Fibroblast of peridontal ligament (primary cell): ENCODE measurements around the gene FHIP1A.

Experiments
- DNase-seq: peaks from one replicate; pipeline ENCODE4 v3.0.0-alpha.2; 2010; ENCODE audit errors: extremely low read depth

Gene FHIP1A

DNA sequence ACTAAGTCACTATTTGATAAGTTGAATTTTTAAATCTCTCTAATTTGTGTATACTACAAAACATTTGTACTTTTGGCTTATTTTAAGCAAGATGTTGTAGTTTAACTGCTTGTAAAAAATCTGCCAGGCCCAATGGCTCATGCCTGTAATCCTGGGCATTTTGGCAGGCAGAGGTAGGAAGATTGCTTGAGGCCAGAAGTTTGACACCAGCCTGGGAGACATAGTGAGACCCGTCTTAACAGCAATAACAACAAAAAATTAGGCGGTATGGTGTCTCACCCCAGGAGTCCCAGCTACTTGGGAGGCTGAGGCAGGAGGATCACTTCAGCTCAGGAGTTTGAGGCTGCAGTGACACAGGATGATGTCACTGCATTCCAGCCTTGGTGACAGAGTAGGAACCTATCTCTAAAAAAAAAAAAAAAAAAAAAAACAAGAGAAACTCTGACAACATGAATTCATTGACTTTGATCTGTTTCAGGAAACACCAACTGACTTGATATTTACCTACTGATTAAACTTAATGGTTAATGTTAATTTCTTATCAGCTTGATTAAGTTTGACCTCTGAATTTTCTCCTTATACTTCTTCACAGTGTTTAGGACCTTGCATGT, 8.9 kb downstream of the FHIP1A start:
- DNase-seq = no peak

DNA sequence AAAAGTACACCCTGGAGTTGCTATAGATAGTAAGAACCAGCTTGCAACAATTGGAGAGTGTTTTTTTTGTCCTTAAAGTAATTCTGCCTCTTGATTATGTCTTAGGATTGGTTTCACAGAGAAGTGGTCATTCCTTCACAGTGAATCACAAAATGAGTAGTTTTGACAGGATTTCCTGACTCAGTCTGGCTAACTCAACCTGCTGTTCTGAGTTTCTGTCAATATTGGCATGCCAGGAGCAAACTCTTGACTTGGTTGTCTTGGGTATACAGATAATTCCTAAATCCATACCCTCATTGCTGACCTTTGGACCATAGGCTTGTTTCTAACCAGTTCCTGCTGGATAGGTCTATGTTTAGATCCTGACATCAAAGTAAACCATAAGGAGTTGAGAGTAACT, 9.4 kb downstream of the FHIP1A start:
- DNase-seq = peak; percentile 90

DNA sequence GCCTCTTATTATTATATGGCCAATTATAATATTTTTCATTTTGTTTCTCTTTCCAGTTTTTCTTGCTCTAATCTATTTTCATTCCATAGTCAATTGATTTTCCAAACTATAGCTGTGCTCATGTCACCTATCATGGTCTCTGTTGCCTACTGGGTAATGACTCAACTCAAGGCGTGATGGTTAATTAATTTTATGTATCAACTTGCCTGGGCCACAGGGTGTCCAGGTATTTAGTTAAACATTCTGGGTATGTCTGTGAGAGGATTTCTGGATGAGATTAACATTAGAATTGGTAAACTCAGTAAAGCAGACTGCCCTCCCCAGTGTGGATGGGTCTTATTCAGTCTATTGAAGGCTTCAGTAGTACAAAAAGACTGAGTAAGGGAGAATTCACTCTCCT, 9.9 kb downstream of the FHIP1A start:
- no peak for DNase-seq

DNA sequence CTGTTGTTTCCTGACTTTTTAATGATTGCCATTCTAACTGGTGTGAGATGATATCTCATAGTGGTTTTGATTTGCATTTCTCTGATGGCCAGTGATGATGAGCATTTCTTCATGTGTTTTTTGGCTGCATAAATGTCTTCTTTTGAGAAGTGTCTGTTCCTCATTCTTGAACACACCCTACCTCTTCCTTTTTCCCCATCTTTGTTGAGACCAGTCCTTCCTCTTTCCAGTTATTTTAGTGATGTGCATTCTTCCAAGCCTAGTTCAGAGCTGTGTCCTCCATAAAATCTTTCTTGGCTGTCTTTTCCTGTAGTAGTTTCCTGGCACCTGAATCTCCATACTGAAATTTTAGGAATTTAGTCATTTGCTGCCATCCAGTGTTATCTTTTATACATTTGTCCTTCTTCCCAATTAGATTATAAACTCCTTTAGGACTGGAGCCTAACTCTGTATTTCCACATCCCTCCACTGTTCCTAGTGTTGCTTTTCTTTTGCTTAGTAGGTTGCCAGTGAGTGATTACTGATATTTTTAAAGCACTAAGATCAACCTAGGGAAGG, 11.4 kb downstream of the FHIP1A start:
- DNase-seq = peak; percentile 29

DNA sequence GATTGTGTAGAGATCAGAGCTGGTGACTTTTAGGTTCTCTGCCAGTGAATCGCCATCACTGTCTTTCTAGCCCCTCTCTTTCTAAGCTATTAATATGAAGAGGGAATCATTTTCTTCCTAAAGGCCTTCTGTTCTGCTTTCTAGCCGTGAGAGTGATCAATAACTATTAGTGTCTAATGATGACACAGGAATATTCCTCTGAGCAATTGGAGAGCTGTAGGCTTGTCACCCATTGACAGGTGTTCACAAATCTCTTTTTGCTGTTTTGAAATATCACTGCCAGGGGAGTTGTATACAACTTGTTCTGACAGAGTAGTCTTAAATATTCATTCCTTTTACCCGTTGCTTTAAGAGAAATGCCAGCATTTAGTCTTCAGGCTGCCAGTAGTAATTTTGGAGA, 13.9 kb downstream of the FHIP1A start:
- DNase-seq = no peak

DNA sequence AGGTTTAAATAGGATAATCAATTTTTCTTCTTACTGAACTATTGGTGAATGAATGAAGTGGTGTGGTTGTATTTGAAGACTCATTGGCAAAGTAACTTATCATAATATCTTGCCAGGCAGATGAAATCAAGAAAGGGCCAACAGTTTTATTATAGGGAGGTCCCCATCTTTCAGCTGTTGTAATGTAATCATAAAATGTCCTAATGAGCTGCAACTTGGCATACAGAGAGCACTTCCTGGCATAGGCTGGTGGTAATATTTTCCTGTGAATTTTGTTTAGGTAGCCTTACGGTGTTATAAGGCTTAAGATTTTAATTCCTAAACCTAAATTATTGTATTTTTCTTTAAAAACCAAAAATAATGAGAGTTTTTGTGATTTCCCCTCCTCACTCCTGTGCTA, 17.5 kb downstream of the FHIP1A start:
- no peak for DNase-seq

DNA sequence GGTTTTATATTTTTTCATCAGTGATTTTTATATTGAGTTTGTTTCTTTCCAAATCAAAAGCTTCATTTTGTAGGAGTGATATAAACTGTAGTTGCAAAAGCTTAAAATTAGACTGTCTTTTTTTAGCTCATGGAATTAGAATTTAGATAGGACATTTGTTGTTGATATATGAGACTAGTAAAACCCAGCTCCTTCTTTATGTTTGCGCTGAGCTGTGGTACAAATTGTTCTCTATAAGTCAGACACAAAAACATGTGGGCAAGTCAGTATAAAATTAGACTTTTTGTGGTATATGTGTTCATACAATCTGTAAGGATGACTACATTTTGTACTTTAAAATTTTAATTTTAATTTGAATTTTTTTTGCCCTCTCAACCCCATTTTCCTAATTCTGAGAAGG, 18.3 kb downstream of the FHIP1A start:
- no peak for DNase-seq

DNA sequence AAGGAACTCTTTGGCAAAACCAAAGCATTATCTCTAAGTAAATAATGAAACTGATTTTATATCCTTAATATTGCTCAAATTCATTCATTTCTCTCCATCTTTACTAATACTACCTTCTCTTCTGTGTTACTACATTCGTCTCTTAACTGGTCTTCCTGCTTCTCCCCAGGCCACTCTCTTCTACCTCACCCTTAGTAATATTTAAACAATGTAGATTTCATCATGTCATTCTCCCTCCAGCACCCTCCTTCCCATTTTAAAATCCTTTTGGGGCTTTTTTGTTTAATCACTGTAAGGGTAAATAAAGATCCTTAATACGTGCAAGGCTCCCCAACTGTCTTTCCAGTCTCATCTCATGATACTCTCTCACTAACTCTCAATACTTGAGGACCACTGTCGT, 19.4 kb downstream of the FHIP1A start:
- DNase-seq = no peak

DNA sequence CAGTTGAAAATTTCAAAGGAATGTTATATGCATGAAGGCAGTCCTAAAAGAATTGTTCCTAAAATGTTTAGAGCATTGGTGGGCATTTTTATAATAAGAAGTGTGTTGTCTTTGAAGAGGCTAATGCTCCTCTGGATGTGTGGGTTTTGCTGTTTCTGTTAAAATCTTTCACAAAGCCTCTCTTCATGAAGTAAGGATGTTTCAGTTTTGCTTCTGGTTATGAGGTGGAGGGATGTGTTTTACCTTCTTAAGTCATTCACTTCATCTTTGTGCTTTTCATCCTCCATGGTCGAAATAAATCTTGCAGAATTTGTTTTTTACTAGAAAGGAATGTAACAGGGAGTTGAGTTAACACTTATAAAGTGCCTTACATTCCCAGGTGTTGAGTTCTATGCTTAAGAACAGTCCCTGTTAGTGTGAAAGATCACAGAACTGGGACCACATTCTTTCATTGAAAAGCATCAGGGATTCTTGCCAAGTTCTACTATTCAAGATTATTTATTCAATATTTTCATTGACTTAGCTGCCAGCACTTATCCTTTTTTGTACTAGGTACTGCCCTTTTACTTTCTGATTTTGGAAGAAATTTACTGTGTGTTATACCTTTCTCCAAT, 21.1 kb downstream of the FHIP1A start:
- DNase-seq = no peak

DNA sequence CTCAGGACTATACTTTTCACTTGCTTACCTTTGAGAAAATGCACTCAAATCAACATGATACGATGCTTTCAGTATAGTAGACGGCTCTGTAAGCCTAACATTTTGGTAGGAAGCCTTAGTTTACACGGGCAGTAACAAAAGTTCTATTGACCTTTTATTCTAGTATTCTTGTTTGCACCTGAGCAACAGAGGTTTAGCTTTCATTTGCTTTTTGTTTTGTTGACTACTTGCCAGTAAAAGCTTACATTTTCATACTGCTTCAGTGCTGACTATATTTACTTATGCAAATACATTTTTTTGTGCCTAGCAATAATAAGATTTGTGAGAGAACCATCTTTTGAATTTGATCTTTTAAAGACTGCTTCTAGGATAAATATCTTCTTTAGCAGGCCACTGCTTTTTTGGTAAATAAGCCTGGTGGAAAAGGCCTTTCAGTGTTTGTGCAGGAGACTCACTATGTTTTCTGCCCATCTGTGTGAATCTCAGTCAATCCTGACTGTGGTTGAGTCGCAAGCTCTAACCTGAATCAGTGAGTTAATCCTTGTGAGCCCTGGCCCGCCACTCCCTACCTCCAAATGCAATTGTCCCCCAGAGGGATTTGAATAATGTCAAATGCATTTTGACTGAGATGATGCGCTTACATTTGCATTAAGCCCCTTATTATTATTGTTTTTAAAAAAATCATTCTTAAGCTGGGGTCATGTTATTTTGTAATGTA, 21.9 kb downstream of the FHIP1A start:
- DNase-seq = no peak

DNA sequence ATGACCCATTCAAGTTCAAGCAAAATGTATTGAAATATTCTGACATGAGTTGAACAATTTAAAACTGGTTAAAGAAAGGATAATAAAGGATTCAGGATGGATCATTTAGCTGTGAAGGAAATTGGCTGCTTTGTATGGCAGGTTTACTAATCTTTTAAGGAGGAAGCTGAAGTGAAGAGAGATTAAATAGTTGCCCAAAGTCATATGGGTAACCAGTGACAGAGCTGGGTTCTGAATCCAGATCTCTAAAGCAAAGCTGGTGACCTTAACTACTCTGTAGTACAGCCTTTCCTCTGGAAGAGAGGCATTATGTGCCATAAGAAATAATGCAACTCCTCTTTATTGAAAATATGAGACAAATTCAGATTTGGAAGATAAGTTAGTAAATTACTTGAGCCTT, 22.8 kb downstream of the FHIP1A start:
- no peak for DNase-seq

DNA sequence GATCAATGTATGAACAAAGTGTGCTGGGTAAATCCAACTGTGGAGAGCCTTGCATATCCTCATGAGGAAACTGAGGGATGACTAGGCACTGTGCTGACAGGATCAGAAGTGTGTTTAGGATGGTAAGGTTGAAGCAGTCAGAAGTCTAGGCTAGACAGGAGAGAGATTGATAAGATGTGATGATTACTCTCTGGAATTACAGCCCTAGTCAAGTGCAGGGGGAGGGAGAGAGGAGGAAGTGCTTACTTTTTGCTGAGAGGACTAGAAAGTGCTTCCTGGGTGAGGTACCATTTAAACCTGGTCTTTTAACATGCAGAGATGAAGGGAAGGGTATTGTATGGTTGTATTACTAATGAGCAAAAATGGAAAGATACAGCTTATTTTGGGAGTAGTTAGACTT, 23.7 kb downstream of the FHIP1A start:
- DNase-seq = no peak

DNA sequence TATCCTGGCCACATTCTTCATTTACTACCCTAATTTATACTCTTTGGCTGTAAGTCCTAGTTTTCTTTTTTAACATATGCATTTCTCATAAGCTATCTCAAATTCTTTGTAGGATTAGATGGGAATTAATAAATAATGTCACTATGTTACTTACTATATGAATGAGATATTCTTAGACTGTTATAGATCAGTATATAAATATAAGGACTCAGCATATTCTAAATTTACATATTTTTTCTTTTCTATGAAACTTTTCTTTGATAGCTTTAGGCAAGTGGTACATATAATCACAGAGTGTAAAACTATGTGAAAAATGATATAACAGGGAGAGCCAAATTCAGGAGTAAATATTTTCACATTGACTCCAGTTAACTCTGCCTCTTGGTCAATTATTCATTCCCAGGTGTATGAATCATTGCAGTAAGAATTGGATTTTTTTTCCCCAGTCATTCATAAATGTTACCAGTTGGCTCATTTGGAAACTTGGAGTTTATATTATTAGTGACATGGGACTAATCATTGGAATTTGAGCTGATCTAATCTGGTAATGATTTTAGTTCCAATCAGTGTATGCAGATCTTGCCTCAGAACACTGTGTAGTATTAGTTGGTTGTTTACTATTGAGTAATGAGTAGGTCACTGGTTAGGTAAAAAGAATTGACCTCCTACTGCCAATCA, 25.3 kb downstream of the FHIP1A start:
- peak; percentile 45 for DNase-seq

DNA sequence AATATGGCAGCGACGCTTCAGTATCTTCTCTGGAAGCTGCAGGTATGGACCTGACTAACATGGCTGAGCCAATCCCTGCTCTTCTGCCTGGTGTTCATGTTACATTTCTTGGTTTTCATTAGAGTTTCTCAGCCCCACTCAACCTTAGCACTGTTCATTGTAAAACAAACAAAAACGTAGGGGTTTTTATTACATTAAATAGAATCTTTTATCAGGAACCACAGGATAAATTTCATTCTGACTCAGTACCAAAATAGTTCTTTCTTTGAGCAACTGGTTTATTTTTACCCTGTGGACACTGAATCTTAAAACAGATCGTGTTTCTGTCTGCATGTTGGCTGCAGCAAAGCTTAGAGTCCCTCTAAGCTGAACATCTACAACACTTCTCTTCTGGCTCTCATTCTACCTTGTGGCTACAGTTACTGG, 27.1 kb downstream of the FHIP1A start:
- peak; percentile 57 for DNase-seq

DNA sequence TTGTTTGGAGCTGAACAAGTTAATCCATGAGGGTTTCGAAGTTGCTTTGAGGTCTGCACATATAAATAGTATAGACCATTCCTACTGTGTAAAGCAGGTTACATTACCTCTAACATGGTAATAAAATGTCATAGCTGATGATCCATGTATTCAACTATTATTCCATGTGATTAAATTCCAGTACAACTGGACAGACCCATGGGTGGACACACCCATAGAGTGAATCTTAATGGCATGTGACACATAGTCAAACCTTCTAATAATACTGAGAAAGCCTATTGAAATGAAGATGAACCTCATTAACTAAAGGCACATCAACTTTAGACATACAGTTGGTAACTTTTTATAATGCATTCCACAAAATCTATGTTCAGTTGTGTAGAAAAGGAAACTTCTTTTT, 28.5 kb downstream of the FHIP1A start:
- DNase-seq = no peak

DNA sequence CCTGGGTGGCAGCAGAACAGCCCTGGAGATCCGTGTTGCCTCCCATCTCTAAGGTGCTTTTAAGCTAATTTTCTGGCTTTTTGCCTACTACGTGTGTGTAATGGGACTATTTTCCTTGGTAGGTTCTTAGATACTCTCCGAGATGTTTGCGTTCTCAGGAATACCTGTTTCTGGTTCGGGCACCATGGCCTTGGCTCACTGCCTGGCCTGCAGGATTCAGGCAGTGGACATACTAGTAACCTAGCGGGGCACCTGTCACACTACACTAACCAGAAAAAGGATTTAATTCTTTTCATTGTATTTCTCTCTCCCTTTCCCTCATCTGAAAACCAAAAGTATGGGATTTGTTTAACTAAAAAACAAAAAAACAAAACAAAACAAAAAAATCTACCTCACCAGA, 29.2 kb downstream of the FHIP1A start:
- no peak for DNase-seq

DNA sequence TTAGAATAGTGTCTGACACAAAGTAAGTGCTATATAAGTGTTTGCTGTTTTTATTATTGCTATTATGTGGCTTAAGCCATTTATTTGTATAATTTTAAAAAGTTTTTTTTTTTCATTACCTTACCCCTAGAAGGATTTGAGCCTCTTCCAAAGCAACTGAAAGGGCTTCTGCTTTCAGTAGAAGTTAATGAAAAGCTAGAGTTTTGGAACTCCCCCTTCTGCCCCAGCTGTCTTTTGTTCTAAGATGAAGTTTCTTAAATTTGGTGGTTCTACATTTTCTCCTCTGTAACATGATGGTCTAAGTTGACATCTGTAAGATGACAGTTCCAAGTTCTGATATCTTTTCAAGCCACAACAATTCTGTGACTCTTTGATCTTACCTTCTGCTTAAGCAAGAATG, 30.3 kb downstream of the FHIP1A start:
- no peak for DNase-seq

DNA sequence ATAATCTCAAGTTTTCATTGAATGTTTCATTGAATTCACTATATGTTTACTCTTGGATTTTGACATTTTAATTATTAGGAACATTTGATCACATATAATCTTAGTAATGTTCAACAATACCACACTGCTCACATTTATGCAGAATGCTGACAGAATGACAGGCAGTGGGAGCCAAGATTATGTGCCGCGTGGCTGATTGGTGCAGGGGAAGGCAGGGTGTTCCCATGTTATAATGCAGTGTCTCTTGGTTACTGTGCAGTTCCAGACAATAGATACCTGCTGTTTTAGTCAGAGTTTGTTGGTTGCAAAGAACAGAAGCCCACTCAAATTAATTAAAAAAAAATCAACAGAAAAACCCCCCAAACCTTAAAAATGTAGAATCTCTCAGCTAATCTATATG, 33.0 kb downstream of the FHIP1A start:
- no peak for DNase-seq

DNA sequence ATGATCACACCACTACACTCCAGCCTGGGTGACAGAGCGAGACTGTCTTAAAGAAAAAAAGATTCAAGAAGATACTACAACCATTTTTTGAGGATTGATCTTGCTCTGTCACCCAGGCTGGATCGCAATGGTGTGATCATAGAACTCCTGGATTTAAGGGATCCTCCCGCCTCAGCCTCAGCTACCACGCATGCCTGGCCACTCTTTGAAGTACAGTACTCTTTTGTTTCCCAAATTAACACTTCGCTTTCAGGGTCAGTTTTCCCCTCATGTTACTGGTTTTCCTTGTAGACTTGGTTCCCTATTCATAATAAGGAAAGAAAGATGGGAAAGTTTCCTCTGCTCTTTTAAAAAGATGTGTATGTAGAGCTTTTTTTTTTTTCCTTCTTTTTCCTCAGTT, 34.3 kb downstream of the FHIP1A start:
- DNase-seq = no peak

DNA sequence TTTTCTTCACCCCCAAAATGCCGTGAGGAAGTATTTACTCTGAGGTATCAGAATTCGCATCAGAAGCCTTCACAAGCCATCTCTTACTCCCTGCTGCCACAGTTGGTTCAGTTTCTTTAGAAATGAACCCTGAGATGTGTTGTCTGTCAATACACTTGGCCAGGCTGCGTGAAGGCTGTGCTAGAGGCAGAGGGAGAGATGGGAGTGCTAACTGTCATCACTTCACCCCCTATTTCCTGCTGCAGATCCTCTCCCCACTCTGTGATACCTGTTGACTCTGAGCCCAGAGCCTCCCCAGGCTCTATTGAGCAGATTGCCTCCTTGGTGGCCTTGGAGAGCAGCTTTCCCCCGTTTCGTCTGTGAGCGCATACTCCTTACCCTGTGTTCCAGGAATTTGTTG, 34.8 kb downstream of the FHIP1A start:
- no peak for DNase-seq

DNA sequence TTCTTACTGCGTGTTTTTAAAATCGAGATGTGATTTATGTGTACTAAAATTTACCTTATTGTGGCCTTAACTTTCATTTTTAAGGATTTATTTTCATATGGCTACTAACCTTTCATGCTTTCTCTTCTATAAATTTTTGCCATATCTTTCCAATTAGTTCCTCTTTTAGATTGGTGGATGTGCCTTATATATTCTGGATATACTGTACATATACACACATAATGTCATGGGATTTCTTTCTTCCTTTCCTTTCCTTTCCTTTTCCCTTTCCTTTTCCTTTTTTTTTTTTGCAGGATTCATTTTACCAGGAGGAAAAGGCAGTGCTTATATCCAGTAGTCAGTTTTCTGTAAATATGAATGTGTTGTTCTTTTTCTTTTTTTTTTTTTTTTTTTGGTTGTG, 37.2 kb downstream of the FHIP1A start:
- DNase-seq = no peak

DNA sequence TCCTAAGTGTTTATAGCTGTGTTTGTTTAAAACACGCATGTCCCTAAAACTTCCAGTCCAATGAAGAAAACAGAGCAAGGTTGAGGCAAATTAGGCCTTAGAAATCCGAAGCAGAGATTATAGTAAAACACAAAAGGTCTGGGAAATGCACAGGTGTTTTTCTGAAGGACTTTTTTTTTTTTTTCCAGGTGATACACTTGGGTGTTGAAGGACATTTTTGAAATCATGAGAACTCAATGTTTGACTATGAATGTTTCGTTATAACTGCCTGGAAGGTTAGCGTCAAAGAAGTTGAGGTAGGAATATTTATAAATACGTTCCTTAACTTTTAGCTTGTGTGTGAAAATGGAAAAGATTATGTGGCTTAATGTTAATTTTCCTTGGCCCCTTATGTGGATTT, 45.5 kb downstream of the FHIP1A start:
- no peak for DNase-seq

DNA sequence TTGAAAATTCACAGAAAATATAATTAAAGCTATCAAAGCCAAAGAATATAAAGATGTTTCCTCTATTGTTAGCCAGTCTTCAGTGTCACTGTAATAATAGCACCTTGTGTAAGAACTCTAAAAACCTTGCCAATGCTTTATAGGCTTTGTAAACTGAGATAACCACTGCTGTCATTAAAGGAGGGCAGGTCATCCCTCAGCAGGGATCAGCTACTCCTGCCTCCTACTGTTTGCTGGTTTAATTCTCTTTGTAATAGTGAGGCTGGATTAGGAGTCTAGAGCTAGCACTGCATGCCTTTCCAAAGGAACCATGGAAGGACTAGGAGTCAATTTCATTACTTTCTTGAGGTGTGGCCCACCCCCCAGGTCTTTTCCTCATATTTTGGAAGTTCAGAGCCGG, 46.2 kb downstream of the FHIP1A start:
- DNase-seq = no peak
